Peyer's patch (tissue), 4 donors: Measurements from ENCODE around the gene RGMB. TPM values are rescaled to one million over a fixed set of nuclear protein-coding genes. Genes with fewer than 3 reads are reported as not detected.

Experiments used
- DNase-seq, 3 donors: peaks; one replicate each; pipeline ENCODE4 v3.0.0-alpha.2; 2017 to 2019
- H3K27ac ChIP-seq, 4 donors: fragments of 200-600 bp; sonication (generic); one replicate each; pipeline ENCODE4 v1.5.1; 2016 to 2019
- H3K27me3 ChIP-seq, 2 donors: fragments of 200-600 bp; sonication (generic); one replicate each; pipeline ENCODE4 v1.5.1; 2019
- H3K36me3 ChIP-seq, 3 donors: fragments of 200-600 bp; sonication (generic); one replicate each; pipeline ENCODE4 v1.5.1; 2016 to 2019
- H3K4me1 ChIP-seq, 4 donors: fragments of 200-600 bp; sonication (generic); one replicate each; pipeline ENCODE4 v1.5.1; 2016 to 2019
- H3K4me3 ChIP-seq, 4 donors: fragments of 200-600 bp; sonication (generic); 1 replicate in 3 of 4; 2 replicates in 1 of 4; pipeline ENCODE4 v1.5.1; 2016 to 2019; ENCODE audit warnings: mild to moderate bottlenecking in 1 of 4
- H3K9me3 ChIP-seq, 4 donors: fragments of 200-600 bp; sonication (generic); one replicate each; pipeline ENCODE4 v1.5.1; 2016 to 2019; ENCODE audit warnings: mild to moderate bottlenecking in 1 of 4
- POLR2A ChIP-seq, 2 donors: fragments of 450-650 bp; IDR thresholded peaks; one replicate each; pipeline ENCODE4 v1.5.1; 2017; ENCODE audit warnings: antibody characterized with exemption in 2 of 2, mild to moderate bottlenecking in 2 of 2, moderate library complexity in 2 of 2
- total RNA-seq, 4 donors: library from RNA; depleted of rRNA; stranded (reverse); fragments of >200 nt; gene quantifications; one replicate each; pipeline ENCODE4 v1.1.0, GENCODE V29; 2016
- TF ChIP-seq, protein P1 (sequence below), 6 experiments: fragments of 450-650 bp in 4 of 6; fragments of 200-600 bp in 2 of 6; sonication (generic) in 1 of 6; IDR thresholded peaks; one replicate each; pipeline ENCODE4 v1.5.1; 2017 to 2019; ENCODE audit warnings: antibody characterized with exemption in 6 of 6, mild to moderate bottlenecking in 3 of 6, moderate library complexity in 1 of 6

RGMB gene
- total RNA-seq, 4 donors from 2014 or later, result 55.0 to 298 (median 138) TPM

GRCh38 chr5:98765815-98766214 lies 7.6 kb upstream of the RGMB start:
- Histone ChIP-seq H3K9me3 (no peaks in the 10 kb centered on the region), H3K36me3 (no peaks in the 10 kb centered on the region), H3K27ac (no peak overlapping the region), H3K27me3 (no peaks in the 10 kb centered on the region), H3K4me1 (peaks cover 0 to 11% (median 4%) of the 10 kb centered on the region in 4 donors), H3K4me3 (no peak overlapping the region)
- DNase-seq, result no peak
- TF ChIP-seq, protein P1, sequence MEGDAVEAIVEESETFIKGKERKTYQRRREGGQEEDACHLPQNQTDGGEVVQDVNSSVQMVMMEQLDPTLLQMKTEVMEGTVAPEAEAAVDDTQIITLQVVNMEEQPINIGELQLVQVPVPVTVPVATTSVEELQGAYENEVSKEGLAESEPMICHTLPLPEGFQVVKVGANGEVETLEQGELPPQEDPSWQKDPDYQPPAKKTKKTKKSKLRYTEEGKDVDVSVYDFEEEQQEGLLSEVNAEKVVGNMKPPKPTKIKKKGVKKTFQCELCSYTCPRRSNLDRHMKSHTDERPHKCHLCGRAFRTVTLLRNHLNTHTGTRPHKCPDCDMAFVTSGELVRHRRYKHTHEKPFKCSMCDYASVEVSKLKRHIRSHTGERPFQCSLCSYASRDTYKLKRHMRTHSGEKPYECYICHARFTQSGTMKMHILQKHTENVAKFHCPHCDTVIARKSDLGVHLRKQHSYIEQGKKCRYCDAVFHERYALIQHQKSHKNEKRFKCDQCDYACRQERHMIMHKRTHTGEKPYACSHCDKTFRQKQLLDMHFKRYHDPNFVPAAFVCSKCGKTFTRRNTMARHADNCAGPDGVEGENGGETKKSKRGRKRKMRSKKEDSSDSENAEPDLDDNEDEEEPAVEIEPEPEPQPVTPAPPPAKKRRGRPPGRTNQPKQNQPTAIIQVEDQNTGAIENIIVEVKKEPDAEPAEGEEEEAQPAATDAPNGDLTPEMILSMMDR (IDR thresholded peaks at IDR 0.05), result no peak
- TF ChIP-seq POLR2A (IDR thresholded peaks at IDR 0.05), result no peak

DNA sequence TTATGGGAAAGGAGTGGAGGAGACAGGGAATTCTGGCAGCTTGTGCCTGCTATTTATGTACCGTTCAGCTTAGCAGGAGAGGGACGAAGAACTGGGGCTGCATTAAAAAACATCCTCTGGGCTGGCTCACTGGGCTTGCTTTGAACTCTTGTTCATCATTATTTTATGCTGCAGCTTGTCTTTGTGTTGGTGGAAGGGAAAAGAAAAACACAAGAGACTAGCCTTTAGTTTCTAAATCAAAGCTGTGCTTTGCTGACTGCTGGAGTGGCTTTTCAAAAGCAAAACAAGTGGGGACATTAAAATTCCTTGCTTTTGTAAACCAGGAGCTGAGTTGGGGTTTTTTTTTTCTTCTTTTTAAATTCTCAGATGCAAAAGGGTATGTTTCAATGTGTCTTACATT lies 5.9 kb upstream of the RGMB start:
- Histone ChIP-seq H3K4me1 (peaks cover 0 to 16% (median 6%) of the 10 kb centered on the region in 4 donors), H3K4me3 (no peak overlapping the region), H3K27ac (no peak overlapping the region), H3K27me3 (no peaks in the 10 kb centered on the region), H3K36me3 (no peaks in the 10 kb centered on the region), H3K9me3 (no peaks in the 10 kb centered on the region)
- TF ChIP-seq, protein P1 (IDR thresholded peaks at IDR 0.05), result no peak
- no peak for TF ChIP-seq POLR2A (IDR thresholded peaks at IDR 0.05)
- no peak for DNase-seq

GRCh38 chr5:98768160-98768959 lies 5.1 kb upstream of the RGMB start:
- H3K4me3 ChIP-seq, result peak overlapping the region; percentile 54 to 93 (median 74)
- H3K4me1 ChIP-seq, result peaks cover 0 to 18% (median 6%) of the 10 kb centered on the region in 4 donors
- H3K36me3 ChIP-seq, result no peaks in the 10 kb centered on the region
- no peaks in the 10 kb centered on the region for H3K9me3 ChIP-seq
- peak overlapping the region; percentile 57 to 79 (median 66) for H3K27ac ChIP-seq
- DNase-seq, result peak in 2 of 3 donors; percentile 45 to 60
- H3K27me3 ChIP-seq, result no peaks in the 10 kb centered on the region
- TF ChIP-seq, protein P1 (IDR thresholded peaks at IDR 0.05), result peak; percentile 38 to 83 (median 78)
- no peak for TF ChIP-seq POLR2A (IDR thresholded peaks at IDR 0.05)

DNA sequence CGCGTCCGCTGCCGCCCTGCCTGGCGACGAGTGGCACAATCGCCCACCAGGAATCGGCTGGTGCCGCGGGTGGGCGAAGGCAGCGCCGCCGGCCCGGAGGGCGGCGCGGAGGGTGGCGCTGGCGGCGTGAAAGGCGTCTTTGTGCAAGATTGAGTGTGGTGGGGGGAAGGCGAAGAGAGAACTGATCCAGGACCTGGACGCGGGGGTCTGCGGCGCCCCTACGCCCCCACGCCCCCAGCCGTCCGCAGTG lies 4.6 kb upstream of the RGMB start:
- Histone ChIP-seq H3K4me1 (peaks cover 0 to 18% (median 6%) of the 10 kb centered on the region in 4 donors), H3K27me3 (no peaks in the 10 kb centered on the region), H3K9me3 (no peaks in the 10 kb centered on the region), H3K4me3 (peak overlapping the region; percentile 54 to 93 (median 74)), H3K36me3 (no peaks in the 10 kb centered on the region), H3K27ac (peak overlapping the region; percentile 57 to 79 (median 66))
- no peak for TF ChIP-seq POLR2A (IDR thresholded peaks at IDR 0.05)
- TF ChIP-seq, protein P1 (IDR thresholded peaks at IDR 0.05), result peak in 3 of 6 experiments; percentile 24 to 65 (median 59)
- peak in 1 of 3 donors; percentile 54 for DNase-seq

DNA sequence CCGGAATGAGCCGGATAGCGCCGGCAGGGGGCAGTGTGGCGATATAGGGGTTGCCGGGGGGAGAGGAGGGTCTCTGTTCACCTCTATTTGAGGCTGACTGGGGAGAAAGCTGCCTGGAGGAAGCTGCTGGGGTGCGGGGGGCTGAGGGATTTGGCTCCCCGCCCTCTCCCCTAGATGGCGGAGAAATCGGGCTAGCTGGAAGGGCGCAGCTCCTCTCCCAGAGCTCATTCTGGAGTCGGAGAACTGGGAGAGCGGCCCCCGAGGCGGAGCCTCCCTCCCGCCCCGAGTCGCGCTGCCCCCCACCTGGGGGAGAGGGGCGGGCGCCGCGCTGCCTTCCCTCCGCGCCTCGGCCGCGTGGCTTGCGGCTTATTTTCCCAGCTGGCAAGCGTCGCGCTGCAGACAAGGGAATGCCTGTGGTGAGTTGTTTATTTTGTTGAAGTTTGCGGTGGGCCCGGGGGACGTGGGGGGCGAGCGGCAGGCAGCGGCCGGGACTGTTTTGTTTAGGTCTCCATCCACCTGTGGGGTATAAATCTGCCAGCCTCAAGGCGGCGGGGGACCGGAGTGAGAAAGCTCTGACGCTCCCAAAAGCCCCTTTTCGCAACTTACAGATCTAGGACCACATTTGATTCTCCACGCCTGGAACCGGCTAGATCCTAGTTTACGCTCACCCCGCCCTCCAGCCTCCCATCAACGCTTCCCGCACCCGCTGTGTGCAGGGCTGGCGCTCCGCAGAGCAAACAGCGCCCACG lies 4.1 kb upstream of the RGMB start:
- DNase-seq, result peak; percentile 55 to 76 (median 74)
- Histone ChIP-seq H3K27me3 (no peaks in the 10 kb centered on the region), H3K36me3 (no peaks in the 10 kb centered on the region), H3K27ac (peak overlapping the region; percentile 57 to 79 (median 66)), H3K4me1 (peaks cover 0 to 18% (median 6%) of the 10 kb centered on the region in 4 donors), H3K9me3 (no peaks in the 10 kb centered on the region), H3K4me3 (peak overlapping the region; percentile 54 to 93 (median 74))
- TF ChIP-seq POLR2A (IDR thresholded peaks at IDR 0.05), result no peak
- TF ChIP-seq, protein P1 (IDR thresholded peaks at IDR 0.05), result peak in 2 of 6 experiments; percentile 49 to 61
